ENCODE measurements around the gene CFAP107.
"Not testable (repeated sequence)": the region's sequence is repeated elsewhere in the genome, so short reads cannot be mapped to it uniquely, and the experiment has no call there.

CFAP107 gene

GRCh38 chr1:12709091-12709491 is 36.9 kb upstream of the CFAP107 start:
- no peak overlapping the region for H3K4me3 ChIP-seq (ENCODE audit: low read depth, low read length)
- no peak for TF ChIP-seq CTCF (IDR thresholded peaks at IDR 0.05; ENCODE audit: insufficient read depth, low read depth, low read length, missing control alignments)
- DNase-seq (ENCODE audit: low read depth): no peak

- TF ChIP-seq CTCF (IDR thresholded peaks at IDR 0.05; ENCODE audit: insufficient read depth, low read depth, low read length, missing control alignments): no peak
- no peak for DNase-seq (ENCODE audit: low read depth)
These were observed 36.3 kb upstream of the CFAP107 start for GRCh38 chr1:12709696-12710095.

GRCh38 chr1:12711536-12711935 is 34.5 kb upstream of the CFAP107 start:
- TF ChIP-seq CTCF (IDR thresholded peaks at IDR 0.05; ENCODE audit: insufficient read depth, low read depth, low read length, missing control alignments): no peak
- no peak for DNase-seq (ENCODE audit: low read depth)
- H3K4me3 ChIP-seq (ENCODE audit: low read depth, low read length): no peak overlapping the region

More at GRCh38 chr1:12709696-12710095, 36.3 kb upstream of the CFAP107 start:
- H3K4me3 ChIP-seq (ENCODE audit: low read depth, low read length): no peak overlapping the region

- TF ChIP-seq CTCF (IDR thresholded peaks at IDR 0.05; ENCODE audit: insufficient read depth, low read depth, low read length, missing control alignments): no peak
- no peak for DNase-seq (ENCODE audit: low read depth)
- no peak overlapping the region for H3K4me3 ChIP-seq (ENCODE audit: low read depth, low read length)
These were observed 33.9 kb upstream of the CFAP107 start for GRCh38 chr1:12712076-12712475.

GRCh38 chr1:12712929-12713328 is 33.1 kb upstream of the CFAP107 start:
- no peak overlapping the region for H3K4me3 ChIP-seq (ENCODE audit: low read depth, low read length)
- TF ChIP-seq CTCF (IDR thresholded peaks at IDR 0.05; ENCODE audit: insufficient read depth, low read depth, low read length, missing control alignments): no peak
- no peak for DNase-seq (ENCODE audit: low read depth)

GRCh38 chr1:12713651-12714050 is 32.3 kb upstream of the CFAP107 start:
- DNase-seq (ENCODE audit: low read depth); H3K4me3 ChIP-seq (ENCODE audit: low read depth, low read length): not testable (repeated sequence)

GRCh38 chr1:12714710-12715475 is 31.1 kb upstream of the CFAP107 start:
- DNase-seq (ENCODE audit: low read depth): no peak
- no peak overlapping the region for H3K4me3 ChIP-seq (ENCODE audit: low read depth, low read length)
- TF ChIP-seq CTCF (IDR thresholded peaks at IDR 0.05; ENCODE audit: insufficient read depth, low read depth, low read length, missing control alignments): no peak

Measured in GM12865 (cell line).